Suprapubic skin (tissue), 4 donors: ENCODE data around the gene KRTAP3-2.

Experiments used
- CTCF ChIP-seq, 2 donors: fragments of 200-600 bp in 1 of 2; fragments of 450-650 bp in 1 of 2; sonication (generic) in 1 of 2; IDR thresholded peaks; one replicate each; pipeline ENCODE4 v1.5.1; 2016 to 2019; ENCODE audit warnings: antibody characterized with exemption in 2 of 2, mild to moderate bottlenecking in 1 of 2, moderate library complexity in 1 of 2
- EP300 ChIP-seq: sonication (generic); formaldehyde crosslinking; IDR thresholded peaks from one replicate; pipeline ENCODE4 v1.6.1; 2017; ENCODE audit warnings: antibody characterized with exemption
- POLR2AphosphoS5 ChIP-seq, 3 donors: sonication (generic); formaldehyde crosslinking; IDR thresholded peaks; one replicate each; pipeline ENCODE4 v1.6.1; 2017; ENCODE audit warnings: antibody characterized with exemption in 3 of 3

DNA sequence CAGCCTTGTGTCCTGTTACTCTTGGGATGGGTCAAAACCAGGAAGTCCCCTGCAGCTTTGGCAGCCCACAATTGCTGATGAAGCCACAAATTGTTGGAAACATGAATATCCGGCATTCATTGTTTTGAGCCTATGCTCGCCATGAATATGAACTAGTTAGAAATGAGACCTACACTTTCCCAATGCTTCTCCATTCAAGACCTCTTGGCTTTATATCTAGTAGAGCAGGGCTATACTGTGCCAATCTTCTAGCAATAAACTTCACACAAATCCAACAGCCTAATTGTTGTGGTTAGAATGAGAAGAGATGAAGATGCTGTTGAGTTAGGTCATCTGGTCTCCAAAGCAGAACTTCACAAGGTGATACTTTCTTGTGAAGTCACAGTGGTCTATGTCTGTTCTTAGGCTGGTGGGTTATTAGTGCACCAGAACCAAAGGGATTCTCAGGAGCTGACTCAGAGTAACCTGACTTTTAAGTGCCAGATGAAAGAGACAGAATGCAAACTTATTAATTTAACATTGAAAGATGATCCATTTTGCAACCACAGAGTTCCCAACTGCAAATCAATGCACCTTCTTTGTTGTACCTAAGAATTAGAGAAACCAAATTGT lies 48.6 kb downstream of the KRTAP3-2 start:
- TF ChIP-seq CTCF (IDR thresholded peaks at IDR 0.05), result no peak
- no peak for TF ChIP-seq POLR2AphosphoS5 (IDR thresholded peaks at IDR 0.05)
- TF ChIP-seq EP300, result no peak
